Erythroblast (primary cell): ENCODE data around the gene SLC7A4.

Source experiments
- GATA1 ChIP-seq: IDR thresholded peaks from 2 replicates; pipeline ENCODE4 v1.6.1; 2011; ENCODE audit warnings: low read depth, mild to moderate bottlenecking, control low read depth, low read length, moderate library complexity
- POLR2A ChIP-seq: IDR thresholded peaks from 2 replicates; pipeline ENCODE4 v1.6.1; 2011; ENCODE audit warnings: mild to moderate bottlenecking, low read length

- TF ChIP-seq POLR2A (no peak), GATA1 (no peak)
These were observed 12.7 kb upstream of the SLC7A4 start for GRCh38 chr22:21044931-21045584.
